GM18867 (cell line): ENCODE measurements around the gene NCKAP5L.
"Not testable (repeated sequence)": the region's sequence is repeated elsewhere in the genome, so short reads cannot be mapped to it uniquely, and the experiment has no call there.

Source experiments
- ATAC-seq: cut with Tn5 transposase; IDR thresholded peaks from one replicate; pipeline ENCODE4 v1.9.1; 2021; ENCODE audit warnings: mild to moderate bottlenecking, moderate library complexity; ENCODE audit not compliant: unreplicated experiment

Gene NCKAP5L, protein sequence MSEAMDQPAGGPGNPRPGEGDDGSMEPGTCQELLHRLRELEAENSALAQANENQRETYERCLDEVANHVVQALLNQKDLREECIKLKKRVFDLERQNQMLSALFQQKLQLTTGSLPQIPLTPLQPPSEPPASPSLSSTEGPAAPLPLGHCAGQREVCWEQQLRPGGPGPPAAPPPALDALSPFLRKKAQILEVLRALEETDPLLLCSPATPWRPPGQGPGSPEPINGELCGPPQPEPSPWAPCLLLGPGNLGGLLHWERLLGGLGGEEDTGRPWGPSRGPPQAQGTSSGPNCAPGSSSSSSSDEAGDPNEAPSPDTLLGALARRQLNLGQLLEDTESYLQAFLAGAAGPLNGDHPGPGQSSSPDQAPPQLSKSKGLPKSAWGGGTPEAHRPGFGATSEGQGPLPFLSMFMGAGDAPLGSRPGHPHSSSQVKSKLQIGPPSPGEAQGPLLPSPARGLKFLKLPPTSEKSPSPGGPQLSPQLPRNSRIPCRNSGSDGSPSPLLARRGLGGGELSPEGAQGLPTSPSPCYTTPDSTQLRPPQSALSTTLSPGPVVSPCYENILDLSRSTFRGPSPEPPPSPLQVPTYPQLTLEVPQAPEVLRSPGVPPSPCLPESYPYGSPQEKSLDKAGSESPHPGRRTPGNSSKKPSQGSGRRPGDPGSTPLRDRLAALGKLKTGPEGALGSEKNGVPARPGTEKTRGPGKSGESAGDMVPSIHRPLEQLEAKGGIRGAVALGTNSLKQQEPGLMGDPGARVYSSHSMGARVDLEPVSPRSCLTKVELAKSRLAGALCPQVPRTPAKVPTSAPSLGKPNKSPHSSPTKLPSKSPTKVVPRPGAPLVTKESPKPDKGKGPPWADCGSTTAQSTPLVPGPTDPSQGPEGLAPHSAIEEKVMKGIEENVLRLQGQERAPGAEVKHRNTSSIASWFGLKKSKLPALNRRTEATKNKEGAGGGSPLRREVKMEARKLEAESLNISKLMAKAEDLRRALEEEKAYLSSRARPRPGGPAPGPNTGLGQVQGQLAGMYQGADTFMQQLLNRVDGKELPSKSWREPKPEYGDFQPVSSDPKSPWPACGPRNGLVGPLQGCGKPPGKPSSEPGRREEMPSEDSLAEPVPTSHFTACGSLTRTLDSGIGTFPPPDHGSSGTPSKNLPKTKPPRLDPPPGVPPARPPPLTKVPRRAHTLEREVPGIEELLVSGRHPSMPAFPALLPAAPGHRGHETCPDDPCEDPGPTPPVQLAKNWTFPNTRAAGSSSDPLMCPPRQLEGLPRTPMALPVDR (N-terminal part only)

DNA sequence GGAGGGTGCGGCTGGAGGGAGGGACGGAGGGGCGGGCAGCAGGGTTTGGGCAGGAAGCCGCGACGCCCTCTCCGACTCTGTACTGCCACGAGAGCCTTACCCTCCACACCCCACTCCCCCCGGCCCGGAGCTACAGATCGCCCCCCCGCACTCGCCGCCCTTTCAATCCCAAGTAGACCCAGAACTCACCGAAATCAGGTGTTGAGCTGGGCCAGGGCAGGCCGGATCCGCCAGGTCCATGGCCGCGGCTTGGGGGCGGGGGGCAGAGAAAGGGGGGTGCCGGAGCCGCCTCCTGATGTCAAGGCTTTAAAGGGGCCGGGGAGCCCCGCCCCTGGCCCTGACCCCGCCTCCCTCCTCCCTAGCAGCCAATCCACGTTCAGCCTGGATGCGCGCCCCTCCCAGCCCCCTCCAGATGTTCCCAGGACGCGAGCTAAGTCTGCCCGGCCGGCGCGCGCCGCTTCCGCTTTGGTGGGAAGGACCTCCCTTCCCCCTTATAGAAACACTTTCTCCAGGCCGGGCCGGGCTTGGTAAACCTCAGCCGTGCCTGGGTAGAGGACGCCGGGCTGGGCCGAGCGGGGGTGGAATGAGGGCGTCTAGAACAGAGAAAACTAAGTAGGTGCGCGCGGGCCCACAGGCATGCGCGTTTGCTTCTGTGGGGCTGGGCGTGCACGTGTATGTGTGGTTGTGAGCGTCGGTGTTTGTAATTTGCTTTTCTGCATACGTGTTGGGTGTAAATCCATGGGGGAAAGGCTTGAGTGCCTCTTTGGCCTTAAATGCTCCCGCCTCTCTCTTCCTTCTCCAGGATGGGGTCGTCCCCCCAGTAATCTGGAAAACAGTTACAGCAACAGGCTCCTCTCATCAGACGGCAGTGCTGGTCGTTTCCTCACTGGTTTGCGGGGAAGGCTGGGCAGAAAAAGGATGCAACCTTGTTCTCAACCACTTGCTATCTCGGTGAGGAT lies at the start of gene NCKAP5L:
Gene NCKAP5L, minus strand, starts transcription at position 281 of the 959 bp plus-strand sequence. CDS start 24,369 bp downstream, outside the sequence.
- ATAC-seq: peak; percentile 88

DNA sequence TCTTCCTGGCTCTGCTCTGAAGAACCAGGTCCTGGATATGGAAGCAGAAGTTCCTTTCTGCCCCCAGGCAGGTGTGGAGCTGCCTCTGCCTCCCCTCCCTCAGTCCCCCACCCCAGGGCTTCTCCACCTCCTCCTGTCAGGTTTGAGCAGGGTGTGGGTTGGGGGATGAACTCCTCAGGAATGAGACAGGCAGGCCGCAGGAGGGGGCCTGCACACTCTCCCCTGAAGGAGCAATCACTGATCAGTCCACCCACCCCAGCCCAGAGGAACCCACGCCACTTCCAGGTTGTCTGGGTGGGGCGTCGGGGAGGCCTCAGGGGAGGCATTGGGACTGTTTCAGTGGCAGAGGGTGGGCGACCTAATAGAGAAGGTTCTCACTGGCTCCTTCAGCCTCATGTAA lies 48.9 kb upstream of the NCKAP5L start:
- ATAC-seq: no peak

DNA sequence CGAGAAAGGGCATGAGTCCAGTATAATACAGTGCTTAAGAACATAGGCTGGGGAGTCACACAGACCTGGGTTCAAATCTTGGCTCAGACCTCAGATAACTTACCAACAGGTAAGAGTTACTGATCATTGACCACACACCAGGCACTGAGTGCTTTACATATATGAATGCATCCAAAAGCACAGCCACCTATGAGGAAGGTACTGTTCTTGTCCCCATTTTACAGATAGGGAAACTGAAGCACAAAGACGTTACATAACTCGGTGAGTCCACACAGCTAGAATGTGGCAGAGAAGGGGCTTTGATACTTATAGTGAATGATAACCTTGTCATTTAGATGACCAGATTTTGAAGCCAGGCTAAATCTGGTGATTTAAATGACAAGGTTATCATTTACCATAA lies 47.9 kb upstream of the NCKAP5L start:
- no peak for ATAC-seq

DNA sequence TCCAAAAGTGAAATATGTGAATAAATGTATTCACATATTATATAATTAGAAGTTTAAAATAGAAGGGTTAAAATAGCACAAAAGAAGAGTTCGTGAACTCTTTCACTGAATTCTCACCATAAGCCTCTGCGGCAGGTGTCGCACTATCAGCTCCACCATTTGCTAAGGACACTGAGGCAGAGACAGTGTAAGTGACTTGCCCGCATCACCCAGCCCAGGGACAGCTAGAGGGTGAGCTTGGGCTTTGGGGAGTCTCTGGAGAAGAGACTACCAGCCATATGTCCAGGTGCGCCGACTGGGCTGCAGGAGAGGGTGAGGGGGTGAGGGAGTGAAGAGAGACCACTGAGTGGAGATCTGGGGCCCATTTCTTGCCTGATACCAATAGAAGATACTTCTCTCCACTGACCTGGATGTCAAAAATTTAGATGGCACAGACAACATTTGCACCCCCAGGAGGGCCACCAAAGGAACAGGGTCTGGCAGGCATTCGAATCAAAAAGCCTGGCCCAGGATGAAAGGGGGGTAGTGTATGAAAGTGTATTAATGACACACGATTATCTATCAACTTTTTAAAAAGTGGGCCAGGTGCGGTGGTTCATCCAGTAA lies 47.0 kb upstream of the NCKAP5L start:
- ATAC-seq: no peak

DNA sequence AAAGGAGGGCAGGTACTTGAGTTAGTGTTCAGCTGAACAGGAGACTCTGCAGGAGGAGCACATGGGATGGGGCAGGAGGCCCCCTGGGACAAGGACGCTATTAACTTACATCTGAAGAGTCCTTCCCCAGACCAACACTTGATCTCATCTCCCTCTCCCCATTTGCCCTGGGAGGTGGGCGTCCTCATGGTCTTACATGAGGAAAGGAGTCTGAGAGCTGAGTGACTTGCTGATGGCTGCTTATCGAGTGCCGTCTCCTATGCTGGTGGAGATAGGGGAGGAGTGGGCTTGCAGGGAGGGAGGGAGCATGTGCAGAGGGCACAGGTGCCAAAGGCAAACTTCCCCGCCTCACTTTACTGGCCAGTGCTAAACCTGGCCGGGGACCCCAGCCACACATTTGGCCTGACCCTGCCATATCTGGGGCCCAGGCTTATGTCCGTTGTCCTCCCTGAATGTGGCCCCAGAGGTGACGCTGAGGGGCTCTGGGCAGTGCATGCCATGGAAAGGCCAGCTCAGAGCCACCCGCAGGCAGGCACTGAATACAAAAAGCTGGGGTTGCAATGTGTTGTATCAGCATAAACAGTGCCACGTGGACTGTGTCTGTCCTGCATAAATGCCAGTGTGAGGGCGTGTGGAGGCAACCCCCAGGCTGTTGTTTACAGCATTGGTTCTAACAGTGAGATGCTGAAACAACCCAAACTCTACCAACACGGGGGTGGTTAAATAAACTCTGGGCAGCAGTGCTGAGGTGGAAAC lies 46.1 kb upstream of the NCKAP5L start:
- ATAC-seq: no peak

DNA sequence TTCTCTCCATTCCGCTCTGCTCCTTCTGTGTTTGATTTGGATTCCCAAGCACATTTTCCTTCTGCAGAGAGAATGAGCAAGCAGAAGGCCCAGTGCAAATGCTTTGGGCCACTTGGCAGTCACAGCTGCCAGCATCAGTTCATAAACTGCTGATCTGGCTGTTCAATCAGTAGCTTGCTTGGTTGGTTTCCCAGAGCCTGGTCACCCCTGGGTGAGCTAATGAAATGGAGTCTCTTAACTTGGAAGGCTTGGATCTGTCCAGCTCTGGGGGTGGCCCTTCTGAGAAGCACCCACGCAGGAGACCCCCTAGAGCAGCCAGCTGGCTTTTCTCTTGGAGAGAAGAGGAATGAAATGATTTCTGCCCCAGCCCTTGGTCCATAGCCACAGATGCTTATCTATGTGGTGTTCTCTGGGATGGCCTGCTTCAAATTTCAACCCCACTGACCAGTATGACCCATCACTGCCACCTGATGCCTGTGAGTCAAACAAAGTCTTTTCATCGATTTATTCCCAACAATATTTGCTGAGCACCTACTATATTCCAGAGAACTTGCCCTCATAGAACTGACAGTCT lies 45.2 kb upstream of the NCKAP5L start:
- ATAC-seq: no peak

DNA sequence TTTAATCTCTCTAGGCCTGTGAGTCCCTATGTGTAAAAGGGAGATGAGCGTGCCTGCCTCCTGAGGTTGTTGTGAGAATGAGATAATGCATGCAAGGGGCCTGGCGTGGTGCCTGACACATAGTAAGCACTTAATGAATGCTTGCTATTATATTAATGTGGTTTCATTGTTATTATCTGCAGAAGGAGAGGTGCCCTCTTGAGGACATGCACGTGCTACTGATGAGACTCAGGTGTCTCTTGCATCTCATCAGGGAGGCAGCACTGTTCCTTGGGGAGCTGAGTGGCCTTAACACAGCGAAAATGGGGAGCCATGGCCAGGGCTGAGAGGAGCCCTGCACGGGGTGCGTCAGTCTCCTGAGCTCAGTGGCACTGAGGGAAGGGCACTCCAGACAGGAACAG lies 44.6 kb upstream of the NCKAP5L start:
- no peak for ATAC-seq

DNA sequence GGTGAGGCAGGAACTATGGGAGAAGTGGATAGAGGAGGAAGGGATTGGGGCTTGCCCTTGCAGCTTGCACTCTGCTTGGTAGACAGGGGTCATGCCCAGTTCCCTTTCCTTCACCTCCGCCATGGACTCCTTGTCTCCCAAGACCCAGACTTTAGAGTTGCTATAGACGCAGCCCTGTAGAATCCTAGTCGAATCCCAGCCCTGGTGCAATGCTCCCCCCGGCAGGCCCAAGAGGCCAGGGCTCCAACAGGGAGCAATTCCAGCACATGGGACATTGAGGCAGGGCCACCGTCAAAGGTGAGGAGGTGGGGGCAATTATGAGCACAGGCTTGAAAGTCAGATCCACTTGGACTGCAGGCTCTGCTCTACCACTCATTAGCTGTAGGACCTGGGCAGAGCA lies 44.2 kb upstream of the NCKAP5L start:
- no peak for ATAC-seq

DNA sequence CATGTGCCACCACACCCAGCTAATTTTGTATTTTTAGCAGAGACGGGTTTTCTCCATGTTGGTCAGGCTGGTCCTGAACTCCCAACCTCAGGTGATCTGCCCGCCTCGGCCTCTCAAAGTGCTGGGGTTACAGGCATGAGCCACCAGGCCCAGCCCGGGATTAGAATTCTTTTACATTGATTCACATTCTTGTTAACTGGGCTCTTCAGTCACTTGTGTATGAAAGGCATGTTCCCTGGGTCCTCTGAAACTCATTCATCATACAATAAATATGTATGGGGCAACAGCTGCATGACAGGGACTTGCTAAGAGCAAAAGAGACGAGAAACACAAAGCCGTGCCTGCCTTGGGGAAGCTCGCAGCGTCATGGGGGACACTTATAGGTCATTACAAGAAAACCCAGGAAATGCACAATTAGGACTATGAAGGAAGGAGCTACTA lies 43.6 kb upstream of the NCKAP5L start:
- not testable (repeated sequence) for ATAC-seq

DNA sequence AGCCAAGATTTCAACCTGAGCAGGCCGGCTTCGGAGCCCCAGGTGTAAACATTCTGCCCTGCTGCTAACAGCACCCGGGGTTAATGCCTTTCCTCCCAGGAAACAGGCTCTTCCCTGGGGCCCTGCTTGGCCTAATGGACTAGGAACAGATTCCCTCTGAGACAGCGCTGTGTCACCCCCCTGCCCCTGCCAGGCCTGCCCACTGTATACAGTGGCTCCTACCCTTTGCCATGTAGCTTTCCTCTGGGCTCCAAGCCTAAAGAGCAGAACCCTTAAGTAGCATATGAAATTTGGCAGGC lies 43.0 kb upstream of the NCKAP5L start:
- no peak for ATAC-seq

DNA sequence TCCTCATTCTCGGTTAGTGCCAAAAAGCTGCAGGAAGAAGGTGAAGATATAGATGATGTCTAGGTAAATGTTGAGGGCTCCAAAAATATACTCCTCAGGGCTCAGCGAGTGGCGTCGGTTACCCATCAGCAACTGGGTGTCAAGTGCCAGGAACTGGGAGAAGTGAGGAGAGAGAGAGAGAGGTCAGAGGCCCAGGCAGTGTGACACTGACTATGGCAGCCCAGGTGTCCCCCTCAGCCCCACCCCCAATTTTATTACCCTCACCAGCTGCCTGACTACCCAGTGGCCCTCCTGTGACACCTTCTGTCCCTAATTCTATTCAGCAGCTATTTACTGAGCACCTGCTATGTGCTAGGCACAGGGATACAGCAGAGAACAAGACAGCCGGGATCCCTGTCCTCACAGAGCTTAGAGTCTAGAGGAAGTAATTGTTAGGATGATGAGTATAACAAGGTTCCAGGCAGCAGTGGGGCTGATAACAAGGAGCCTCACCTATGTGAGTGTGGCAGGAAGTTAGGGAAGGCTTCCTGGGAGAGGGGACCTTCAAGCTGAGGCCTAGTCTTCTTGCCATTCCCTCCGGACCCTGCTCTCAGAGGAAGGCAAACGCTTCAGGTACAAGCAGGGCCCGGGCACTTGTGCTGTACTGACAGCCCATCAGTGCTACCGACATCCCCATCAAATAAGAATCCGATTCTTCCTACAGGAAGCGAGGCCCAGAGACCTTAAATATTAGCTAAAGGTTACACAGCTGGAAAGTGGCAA lies 42.5 kb upstream of the NCKAP5L start:
- ATAC-seq: no peak

DNA sequence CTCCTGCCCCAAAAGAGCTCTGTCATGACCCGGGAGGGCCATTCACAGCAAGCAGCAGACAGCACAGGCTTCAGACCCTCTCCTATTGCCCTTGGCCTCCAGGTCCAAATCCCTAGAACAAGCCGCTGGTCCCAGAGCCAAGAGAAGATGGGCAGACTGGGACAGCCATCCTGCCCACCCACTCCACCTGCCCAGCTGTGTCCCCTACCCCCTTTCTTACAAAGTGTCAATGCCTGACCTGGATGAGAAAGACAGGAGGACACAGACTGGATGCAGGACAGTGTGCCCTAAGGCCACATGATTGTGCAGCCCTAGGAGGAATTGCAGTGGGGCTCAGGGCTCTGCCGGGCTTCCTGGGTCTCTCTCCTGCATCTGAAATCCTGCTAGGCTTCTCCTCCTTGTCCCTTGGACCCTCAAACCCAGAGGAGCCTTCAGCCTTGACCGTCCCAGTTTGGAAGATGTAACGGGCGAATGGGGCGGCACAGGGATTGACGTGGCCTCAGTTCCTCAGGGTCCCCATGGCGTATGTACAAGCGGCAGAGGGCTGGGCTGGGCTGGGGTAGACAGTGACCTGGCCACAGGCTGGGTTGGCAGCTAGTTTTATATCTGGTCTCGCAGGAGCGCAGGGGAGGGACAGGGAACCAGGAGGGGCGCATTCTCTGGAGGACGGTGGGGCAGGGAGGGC lies 41.7 kb upstream of the NCKAP5L start:
- no peak for ATAC-seq

DNA sequence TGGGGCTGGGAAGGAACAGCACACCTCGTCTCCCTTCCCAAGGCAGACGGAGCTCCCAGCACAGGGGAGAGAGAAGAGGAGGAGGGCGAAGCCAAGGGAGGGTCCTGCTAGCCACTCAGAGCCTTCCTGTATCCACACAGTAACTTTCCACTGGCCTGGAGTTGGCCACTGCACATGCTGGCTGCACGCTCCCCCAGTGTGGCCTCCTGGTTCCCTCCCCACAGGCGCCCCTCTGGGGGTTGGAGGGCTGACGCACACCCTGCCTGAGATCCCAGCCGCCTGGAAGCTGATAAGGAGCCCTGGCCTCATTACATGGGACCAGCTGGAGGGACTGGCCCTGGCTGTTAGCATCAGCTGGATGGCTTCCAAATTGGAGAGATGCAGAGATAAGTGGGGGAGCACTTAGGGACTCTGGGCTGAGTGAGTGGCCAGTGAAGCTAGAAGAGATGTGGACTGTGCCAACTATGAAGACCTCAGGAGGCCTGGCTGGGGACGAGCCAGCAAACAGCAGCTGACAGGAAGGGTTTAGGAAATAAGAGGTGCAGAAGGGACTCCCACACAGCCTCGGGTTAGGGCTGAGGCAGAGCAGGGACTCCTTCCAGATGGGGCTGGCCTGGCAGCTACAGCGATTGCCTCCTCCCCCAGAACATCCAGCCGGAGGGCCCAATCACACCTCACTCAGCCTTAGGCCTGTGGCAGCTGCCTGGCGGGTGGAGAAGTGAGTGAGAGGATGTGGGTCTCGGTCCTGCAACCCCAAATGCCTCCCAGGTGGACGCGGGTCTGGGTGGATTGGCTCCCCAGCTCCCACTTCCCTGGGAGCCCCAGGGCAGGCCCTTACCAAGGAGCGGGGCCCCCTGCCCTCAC lies 41.0 kb upstream of the NCKAP5L start:
- no peak for ATAC-seq

DNA sequence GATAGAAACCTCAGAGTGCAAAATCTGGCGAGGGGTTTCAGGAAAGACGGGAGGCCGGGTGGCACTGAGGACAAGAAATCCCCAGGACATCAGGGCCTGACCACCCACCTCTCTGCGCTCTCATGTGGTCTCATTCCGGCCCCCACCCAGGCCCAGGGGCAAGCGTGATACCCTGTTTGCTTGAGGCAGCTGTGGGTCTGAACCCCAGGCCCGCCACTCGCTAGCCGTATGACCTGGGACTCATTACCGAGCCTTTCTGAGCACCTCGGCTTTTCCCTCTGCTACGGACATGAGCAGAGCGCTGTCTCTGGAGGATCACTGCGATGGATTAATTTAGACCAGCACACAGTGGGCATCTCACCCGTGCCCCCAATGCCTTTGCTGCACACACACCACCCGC lies 40.2 kb upstream of the NCKAP5L start:
- no peak for ATAC-seq

DNA sequence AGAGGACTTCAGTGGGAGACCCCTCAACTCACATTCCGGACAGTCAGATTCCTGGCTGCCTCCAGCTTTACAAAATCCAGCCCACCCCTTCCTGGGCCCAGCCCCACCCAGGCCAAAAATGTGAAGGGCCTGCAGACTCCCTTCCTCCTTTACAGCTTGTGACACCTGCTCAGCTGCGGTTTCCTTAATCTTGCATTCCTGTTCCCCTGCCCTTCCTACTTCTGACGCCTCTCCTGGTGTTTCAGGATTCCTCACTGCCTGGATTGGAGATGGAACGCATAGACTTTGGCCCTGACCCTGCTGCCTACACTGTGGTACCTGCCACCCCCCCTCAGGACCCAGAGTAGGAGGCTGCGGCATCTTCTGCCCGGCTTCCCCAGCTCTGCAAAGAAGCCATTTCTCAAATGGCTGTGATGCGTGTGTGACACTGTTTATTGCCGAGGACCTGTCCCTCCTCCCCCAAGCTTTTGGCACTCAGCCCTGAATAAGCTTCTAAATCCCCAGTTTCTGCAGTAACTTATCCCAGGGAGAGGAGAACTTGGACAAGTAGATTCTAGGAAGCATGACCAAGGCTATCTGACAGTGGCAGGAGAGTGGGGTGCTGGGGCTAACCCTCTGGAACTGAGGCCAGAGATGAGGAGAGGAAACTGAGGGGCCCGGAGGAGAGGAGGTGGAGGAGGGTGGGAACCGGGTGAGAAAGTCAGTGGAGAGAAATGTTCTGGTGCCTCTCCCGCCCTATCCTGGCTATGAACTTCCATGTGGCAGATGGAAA lies 39.5 kb upstream of the NCKAP5L start:
- ATAC-seq: no peak
